A549 (cell line): ENCODE data around the gene COPA. TPM values are rescaled to one million over a fixed set of nuclear protein-coding genes. Genes with fewer than 3 reads are reported as not detected.
"Not testable (repeated sequence)": the region's sequence is repeated elsewhere in the genome, so short reads cannot be mapped to it uniquely, and the experiment has no call there.

Experiments
- ATAC-seq, 2 experiments: fragments of 200-7000 bp in 1 of 2; fragments of >200 bp in 1 of 2; cut with Nextera tagmentation in 1 of 2; cut with Tn5 transposase in 1 of 2; 3 replicates each; pipeline versions ENCODE4 v1.8.0 to v1.9.1; 2018 to 2020; ENCODE audit warnings: mild to moderate bottlenecking in 1 of 2, moderate library complexity in 1 of 2
- CTCF ChIA-PET: fragments of 300-600 bp; sonication (Branson Sonifier 250); formaldehyde crosslinking; extraction: SDS; loops from one replicate; lab custom pipeline; 2021; ENCODE audit warnings: antibody characterized with exemption, inconsistent platforms; lab: Yijun Ruan, JAX
- POLR2A ChIA-PET: fragments of 350-600 bp; formaldehyde crosslinking; extraction: SDS; loops from one replicate; lab custom pipeline; 2021; ENCODE audit warnings: antibody characterized with exemption, inconsistent platforms; lab: Yijun Ruan, JAX
- DNase-seq, 2 experiments: peaks; one replicate each; pipeline versions ENCODE4 v3.0.0 to v3.0.0-alpha.2; 2011 to 2016; ENCODE audit warnings: low read depth in 1 of 2, low spot score in 1 of 2
- FAIRE-seq: peaks from 2 replicates; lab custom pipeline; 2011; peaks lifted over from hg19 to GRCh38; lab: Jason Lieb, UNC
- H3K27ac ChIP-seq, 2 experiments: fragments of >200 bp; sonication (Bioruptor Twin); formaldehyde crosslinking; 3 replicates each; pipeline ENCODE4 v1.5.1; 2016 to 2017
- H3K4me1 ChIP-seq: fragments of >200 bp; sonication (Bioruptor Twin); formaldehyde crosslinking; 3 replicates; pipeline ENCODE4 v1.6.1; 2016
- H3K4me2 ChIP-seq: fragments of >200 bp; sonication (Bioruptor Twin); formaldehyde crosslinking; 3 replicates; pipeline ENCODE4 v1.6.1; 2016
- H3K4me3 ChIP-seq: fragments of >200 bp; sonication (Bioruptor Twin); formaldehyde crosslinking; 3 replicates; pipeline ENCODE4 v1.5.1; 2016
- H3K9me3 ChIP-seq: fragments of >200 bp; sonication (Bioruptor Twin); formaldehyde crosslinking; 3 replicates; pipeline ENCODE4 v1.6.1; 2016
- CBX8 ChIP-seq: fragments of 200-600 bp; sonication (generic); IDR thresholded peaks from 2 replicates; pipeline ENCODE4 v1.6.1; 2016
- CEBPB ChIP-seq, 2 experiments: fragments of >200 bp in 1 of 2; sonication (Bioruptor Twin) in 1 of 2; formaldehyde crosslinking in 1 of 2; IDR thresholded peaks; 2 replicates each; pipeline ENCODE4 v1.6.1; 2012 to 2016
- FOSB ChIP-seq: fragments of 250-450 bp; sonication (Bioruptor Pico); IDR thresholded peaks from 2 replicates; pipeline ENCODE4 v1.5.0; 2020; ENCODE audit warnings: mild to moderate bottlenecking, moderate library complexity
- FOSL2 ChIP-seq, 2 experiments: fragments of 450-650 bp in 1 of 2; fragments of >200 bp in 1 of 2; sonication (Bioruptor Twin) in 1 of 2; formaldehyde crosslinking; IDR thresholded peaks; 2 replicates each; pipeline versions ENCODE4 v1.5.0 to v1.6.1; 2016 to 2020; ENCODE audit warnings: mild to moderate bottlenecking in 1 of 2, moderate library complexity in 1 of 2
- HDAC2 ChIP-seq: fragments of 200-600 bp; sonication (generic); IDR thresholded peaks from 2 replicates; pipeline ENCODE4 v1.6.1; 2016
- HEYL ChIP-seq: fragments of 250-450 bp; sonication (Bioruptor Pico); IDR thresholded peaks from 2 replicates; pipeline ENCODE4 v1.8.0; 2021; ENCODE audit warnings: mild to moderate bottlenecking, moderate library complexity
- HOXB5 ChIP-seq: fragments of 250-450 bp; sonication (Bioruptor Pico); IDR thresholded peaks from 2 replicates; pipeline ENCODE4 v1.5.0; 2020; ENCODE audit warnings: mild to moderate bottlenecking, moderate library complexity
- JUN ChIP-seq, 2 experiments: fragments of >200 bp; sonication (Bioruptor Twin); formaldehyde crosslinking; IDR thresholded peaks; 2 replicates in 1 of 2; 3 replicates in 1 of 2; pipeline ENCODE4 v1.6.1; 2016 to 2017
- KDM5A ChIP-seq: fragments of 200-600 bp; sonication (generic); IDR thresholded peaks from 2 replicates; pipeline ENCODE4 v1.6.1; 2016; ENCODE audit warnings: antibody characterized with exemption, mild to moderate bottlenecking
- MAX ChIP-seq: IDR thresholded peaks from 2 replicates; pipeline ENCODE4 v1.6.1; 2012
- MAZ ChIP-seq: fragments of 150-350 bp; IDR thresholded peaks from 2 replicates; pipeline ENCODE4 v1.6.1; 2014; ENCODE audit warnings: antibody characterized with exemption, low read depth, low read length, borderline replicate concordance
- PBX3 ChIP-seq: IDR thresholded peaks from 2 replicates; pipeline ENCODE4 v1.6.1; 2012
- PHF8 ChIP-seq: fragments of 200-600 bp; sonication (generic); IDR thresholded peaks from 2 replicates; pipeline ENCODE4 v1.6.1; 2016; ENCODE audit warnings: low read depth, mild to moderate bottlenecking, antibody characterized with exemption, moderate library complexity, borderline replicate concordance
- POLR2A ChIP-seq: IDR thresholded peaks from 2 replicates; pipeline ENCODE4 v1.6.1; 2012; ENCODE audit warnings: mild to moderate bottlenecking, low read length
- POLR2AphosphoS2 ChIP-seq: conservative IDR thresholded peaks from 2 replicates; pipeline ENCODE4 v1.6.1; 2012; ENCODE audit warnings: low read length, improper control_type of control experiment, inconsistent platforms
- RARB ChIP-seq: fragments of 250-450 bp; sonication (Bioruptor Pico); IDR thresholded peaks from 2 replicates; pipeline ENCODE4 v1.8.0; 2021; ENCODE audit warnings: mild to moderate bottlenecking, moderate library complexity
- RNF2 ChIP-seq: fragments of 200-600 bp; sonication (generic); IDR thresholded peaks from 2 replicates; pipeline ENCODE4 v1.6.1; 2016; ENCODE audit warnings: low read depth, mild to moderate bottlenecking, antibody characterized with exemption, moderate library complexity, borderline replicate concordance
- TFCP2L1 ChIP-seq: fragments of 250-450 bp; sonication (Bioruptor Pico); IDR thresholded peaks from 2 replicates; pipeline ENCODE4 v1.5.0; 2021; ENCODE audit warnings: mild to moderate bottlenecking
- ZC3H11A ChIP-seq: fragments of 450-650 bp; IDR thresholded peaks from 2 replicates; pipeline ENCODE4 v1.6.1; 2014; ENCODE audit warnings: antibody characterized with exemption, mild to moderate bottlenecking
- WGBS: methylation state at CpG from one replicate; pipeline ENCODE4 v1.1.6; 2017; ENCODE audit errors: missing lambda C conversion rate; 5-methylcytosine and 5-hydroxymethylcytosine counted together
- polyA minus RNA-seq: library from RNA; depleted of rRNA, polyadenylated mRNA; stranded (reverse); fragments of >200 nt; gene quantifications from 2 replicates; pipeline ENCODE4 v1.2.3, GENCODE V29; 2011; rRNA and poly(A)+ RNA removed
- polyA plus RNA-seq, 4 experiments: library from polyadenylated mRNA; depleted of rRNA in 3 of 4; stranded (reverse); fragments of >200 nt; fragmentation: RNase III in 1 of 4; extraction: RNeasy Plus Mini Kit Qiagen cat#74134 plus additional on column Dnase treatment in 1 of 4; gene quantifications; 2 replicates in 3 of 4; 3 replicates in 1 of 4; pipeline ENCODE4 v1.2.3, GENCODE V29; 2011 to 2017
- TF ChIP-seq, protein P1 (sequence below): fragments of >200 bp; sonication (Bioruptor Twin); formaldehyde crosslinking; IDR thresholded peaks from 3 replicates; pipeline ENCODE4 v1.5.1; 2016
- TF ChIP-seq, protein P2 (sequence below): fragments of 150-350 bp; IDR thresholded peaks from 2 replicates; pipeline ENCODE4 v1.6.1; 2014; ENCODE audit warnings: low read depth, mild to moderate bottlenecking, low read length
- TF ChIP-seq, protein P3 (sequence below): fragments of >200 bp; sonication (Bioruptor Twin); formaldehyde crosslinking; IDR thresholded peaks from 3 replicates; pipeline ENCODE4 v1.6.1; 2016
- TF ChIP-seq, protein P4 (sequence below): IDR thresholded peaks from 2 replicates; pipeline ENCODE4 v1.6.1; 2012; ENCODE audit warnings: low read depth, borderline replicate concordance

The COPA gene
- polyA plus RNA-seq (2011; rRNA removed): 149 and 188 TPM in 2 replicates
- 54.1 and 67.7 TPM in 2 replicates for polyA plus RNA-seq (2012; cell fraction: cytosol; rRNA removed)
- 49.6 and 65.0 TPM in 2 replicates for polyA plus RNA-seq (2012; cell fraction: nucleus; rRNA removed)
- 80.3 to 83.5 TPM (median 82.5 TPM) in 3 replicates for polyA plus RNA-seq (2017; fragmentation: RNase III; extraction: RNeasy Plus Mini Kit Qiagen cat#74134 plus additional on column Dnase treatment)
- polyA minus RNA-seq: 191 and 211 TPM in 2 replicates

DNA sequence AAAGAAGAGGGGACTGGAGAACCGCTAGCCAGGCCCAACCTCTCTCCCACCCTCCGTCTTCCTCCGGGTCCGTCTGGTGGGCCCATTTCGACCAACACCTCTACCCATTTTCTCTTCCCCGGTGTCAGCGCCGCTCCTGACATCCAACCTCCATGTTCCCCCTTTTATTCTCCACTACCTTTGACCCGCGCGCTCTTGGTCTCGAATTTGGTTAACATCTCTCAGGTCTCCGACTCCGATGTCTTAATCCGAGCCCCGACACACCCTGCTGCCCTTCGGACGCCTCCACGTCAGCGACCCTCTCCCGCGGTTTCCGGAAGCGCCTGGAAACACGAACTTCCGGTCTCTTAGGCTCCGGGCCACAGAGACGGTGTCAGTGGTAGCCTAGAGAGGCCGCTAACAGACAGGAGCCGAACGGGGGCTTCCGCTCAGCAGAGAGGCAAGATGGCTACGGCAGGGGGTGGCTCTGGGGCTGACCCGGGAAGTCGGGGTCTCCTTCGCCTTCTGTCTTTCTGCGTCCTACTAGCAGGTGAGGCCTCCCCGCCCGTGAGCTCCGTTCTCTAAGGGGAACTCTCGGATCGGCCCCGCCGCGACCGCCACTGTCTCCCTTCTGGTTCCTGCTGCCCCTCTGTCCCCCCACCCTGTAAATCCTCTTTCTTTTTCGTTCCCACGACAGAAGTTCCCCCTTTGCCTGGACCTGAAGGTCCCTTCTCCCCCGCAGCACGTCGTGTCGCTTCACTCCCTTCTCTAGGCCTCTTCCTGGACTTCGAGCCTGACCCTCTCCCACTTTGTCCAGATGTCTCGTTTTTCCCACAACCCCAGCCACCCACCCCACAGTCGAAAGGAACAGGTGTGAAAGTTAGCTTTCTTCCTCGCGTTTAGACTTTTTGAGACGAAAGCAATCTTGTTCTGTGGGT is at the start of gene COPA, which contains the start of gene NCSTN:
Gene COPA, minus strand, starts transcription at position 298 of the 917 bp plus-strand sequence. Its CDS starts 80 bp downstream, at position 218.
Gene NCSTN, plus strand, starts transcription at position 431 of the 917 bp plus-strand sequence. Its CDS starts 14 bp downstream, at position 445.
- DNase-seq (peak; percentile 90 to 96), FAIRE-seq (no peak), ATAC-seq (peak; percentile 99 to 100)
- CTCF ChIA-PET: interaction anchor here (1.6 to 2.7 kb wide), 3 partner anchors 11 to 52 kb away, joined by 3 to 11 read pairs (median 11); no protein-coding TSS in a partner anchor
- Histone ChIP-seq H3K4me1 (peaks cover 20% of the 10 kb centered on the region), H3K27ac (peak within 1 kb of the TSS; percentile 92 to 93), H3K4me3 (peak within 1 kb of the TSS; percentile 93), H3K4me2 (peak within 1 kb of the TSS; percentile 89), H3K9me3 (no peaks in the 10 kb centered on the region)
- TF ChIP-seq CEBPB (IDR thresholded peaks at IDR 0.05) (peak in 1 of 2 experiments; percentile 13; a peak in 1 of 4 replicates), HOXB5 (no peak), POLR2AphosphoS2 (no peak), FOSL2 (IDR thresholded peaks at IDR 0.05) (no peak), FOSL2 (CRISPR knock-in tag; IDR thresholded peaks at IDR 0.05) (0 out of 2 replicates have a peak, but pooled peaks have one; percentile 7), POLR2A (peak; percentile 76), KDM5A (peak; percentile 88), PHF8 (peak; percentile 65), RARB (no peak), FOSB (CRISPR knock-in tag) (no peak), PBX3 (peak; percentile 73; the same call in 1 of the 2 replicates), HEYL (CRISPR knock-in tag) (no peak), JUN (IDR thresholded peaks at IDR 0.05) (peak; percentile 86 to 96), MAX (peak; percentile 63), RNF2 (no peak), MAZ (0 out of 2 replicates have a peak, but pooled peaks have one; percentile 67), TFCP2L1 (CRISPR knock-in tag) (0 out of 2 replicates have a peak, but pooled peaks have one; percentile 65), ZC3H11A (no peak), CBX8 (no peak), HDAC2 (no peak)
- TF ChIP-seq, protein P1, sequence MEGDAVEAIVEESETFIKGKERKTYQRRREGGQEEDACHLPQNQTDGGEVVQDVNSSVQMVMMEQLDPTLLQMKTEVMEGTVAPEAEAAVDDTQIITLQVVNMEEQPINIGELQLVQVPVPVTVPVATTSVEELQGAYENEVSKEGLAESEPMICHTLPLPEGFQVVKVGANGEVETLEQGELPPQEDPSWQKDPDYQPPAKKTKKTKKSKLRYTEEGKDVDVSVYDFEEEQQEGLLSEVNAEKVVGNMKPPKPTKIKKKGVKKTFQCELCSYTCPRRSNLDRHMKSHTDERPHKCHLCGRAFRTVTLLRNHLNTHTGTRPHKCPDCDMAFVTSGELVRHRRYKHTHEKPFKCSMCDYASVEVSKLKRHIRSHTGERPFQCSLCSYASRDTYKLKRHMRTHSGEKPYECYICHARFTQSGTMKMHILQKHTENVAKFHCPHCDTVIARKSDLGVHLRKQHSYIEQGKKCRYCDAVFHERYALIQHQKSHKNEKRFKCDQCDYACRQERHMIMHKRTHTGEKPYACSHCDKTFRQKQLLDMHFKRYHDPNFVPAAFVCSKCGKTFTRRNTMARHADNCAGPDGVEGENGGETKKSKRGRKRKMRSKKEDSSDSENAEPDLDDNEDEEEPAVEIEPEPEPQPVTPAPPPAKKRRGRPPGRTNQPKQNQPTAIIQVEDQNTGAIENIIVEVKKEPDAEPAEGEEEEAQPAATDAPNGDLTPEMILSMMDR: no peak
- TF ChIP-seq, protein P2, sequence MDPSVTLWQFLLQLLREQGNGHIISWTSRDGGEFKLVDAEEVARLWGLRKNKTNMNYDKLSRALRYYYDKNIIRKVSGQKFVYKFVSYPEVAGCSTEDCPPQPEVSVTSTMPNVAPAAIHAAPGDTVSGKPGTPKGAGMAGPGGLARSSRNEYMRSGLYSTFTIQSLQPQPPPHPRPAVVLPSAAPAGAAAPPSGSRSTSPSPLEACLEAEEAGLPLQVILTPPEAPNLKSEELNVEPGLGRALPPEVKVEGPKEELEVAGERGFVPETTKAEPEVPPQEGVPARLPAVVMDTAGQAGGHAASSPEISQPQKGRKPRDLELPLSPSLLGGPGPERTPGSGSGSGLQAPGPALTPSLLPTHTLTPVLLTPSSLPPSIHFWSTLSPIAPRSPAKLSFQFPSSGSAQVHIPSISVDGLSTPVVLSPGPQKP: peak; percentile 70; the same call in 1 of the 2 replicates
- TF ChIP-seq, protein P3, sequence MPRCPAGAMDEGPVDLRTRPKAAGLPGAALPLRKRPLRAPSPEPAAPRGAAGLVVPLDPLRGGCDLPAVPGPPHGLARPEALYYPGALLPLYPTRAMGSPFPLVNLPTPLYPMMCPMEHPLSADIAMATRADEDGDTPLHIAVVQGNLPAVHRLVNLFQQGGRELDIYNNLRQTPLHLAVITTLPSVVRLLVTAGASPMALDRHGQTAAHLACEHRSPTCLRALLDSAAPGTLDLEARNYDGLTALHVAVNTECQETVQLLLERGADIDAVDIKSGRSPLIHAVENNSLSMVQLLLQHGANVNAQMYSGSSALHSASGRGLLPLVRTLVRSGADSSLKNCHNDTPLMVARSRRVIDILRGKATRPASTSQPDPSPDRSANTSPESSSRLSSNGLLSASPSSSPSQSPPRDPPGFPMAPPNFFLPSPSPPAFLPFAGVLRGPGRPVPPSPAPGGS: peak; percentile 85; the same call in 2 of the 3 replicates
- TF ChIP-seq, protein P4, sequence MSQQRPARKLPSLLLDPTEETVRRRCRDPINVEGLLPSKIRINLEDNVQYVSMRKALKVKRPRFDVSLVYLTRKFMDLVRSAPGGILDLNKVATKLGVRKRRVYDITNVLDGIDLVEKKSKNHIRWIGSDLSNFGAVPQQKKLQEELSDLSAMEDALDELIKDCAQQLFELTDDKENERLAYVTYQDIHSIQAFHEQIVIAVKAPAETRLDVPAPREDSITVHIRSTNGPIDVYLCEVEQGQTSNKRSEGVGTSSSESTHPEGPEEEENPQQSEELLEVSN: 0 out of 2 replicates have a peak, but pooled peaks have one; percentile 24
- POLR2A ChIA-PET: interaction anchor here (0.8 kb wide), 1 partner anchor 11 kb away, joined by 3 read pairs; no protein-coding TSS in a partner anchor
- WGBS: 1% methylated on average over 52 of the region's 58 CpGs

GRCh38 chr1:160388406-160388805 is 45.4 kb upstream of the COPA start:
- CTCF ChIA-PET: interaction anchor here (0.9 to 1.8 kb wide), 2 partner anchors 11 kb away, joined by 4 to 6 read pairs; no protein-coding TSS in a partner anchor
- H3K9me3 ChIP-seq, H3K27ac ChIP-seq, DNase-seq, H3K4me2 ChIP-seq, H3K4me1 ChIP-seq, H3K4me3 ChIP-seq, POLR2A ChIA-PET, ATAC-seq, FAIRE-seq: not testable (repeated sequence)
- WGBS: 3% methylated on average over 4 of the region's 4 CpGs

GRCh38 chr1:160384812-160385211 is 41.8 kb upstream of the COPA start:
- H3K4me3 ChIP-seq, POLR2A ChIA-PET, H3K4me2 ChIP-seq, CTCF ChIA-PET, FAIRE-seq, ATAC-seq, H3K9me3 ChIP-seq, DNase-seq, H3K27ac ChIP-seq, H3K4me1 ChIP-seq: not testable (repeated sequence)
- 68% methylated on average over 2 of the region's 2 CpGs for WGBS
